Endothelial cell of umbilical vein (primary cell): ENCODE measurements around the gene TBCD. TPM values are rescaled to one million over a fixed set of nuclear protein-coding genes. Genes with fewer than 3 reads are reported as not detected.

Source experiments
- BruUV-seq: library from RNA; stranded (reverse); fragments of 400-500 nt; replicated peaks from 2 replicates; lab custom pipeline; 2021; lab: Mats Ljungman, UMichigan
- CTCF ChIA-PET: fragments of 300-600, 350-600 bp; sonication (Branson Sonifier 250); formaldehyde crosslinking; loops from one replicate; lab custom pipeline; 2021; ENCODE audit warnings: antibody characterized with exemption, inconsistent platforms; lab: Charles Lee
- POLR2A ChIA-PET: fragments of 300-600, 350-600 bp; sonication (Branson Sonifier 250); formaldehyde crosslinking; loops from one replicate; lab custom pipeline; 2021; ENCODE audit warnings: antibody characterized with exemption, inconsistent platforms; lab: Charles Lee
- DNase-seq: peaks from one replicate; pipeline ENCODE4 v3.0.0-alpha.2; 2011; ENCODE audit warnings: low read depth, low spot score
- FAIRE-seq: peaks from 2 replicates; lab custom pipeline; 2011; peaks lifted over from hg19 to GRCh38; lab: Jason Lieb, UNC
- H2AFZ ChIP-seq: 2 replicates; pipeline ENCODE4 v1.6.0; 2012; ENCODE audit warnings: low read depth, low read length, control low read depth, inconsistent platforms
- H3K27ac ChIP-seq: 2 replicates; pipeline ENCODE4 v1.5.1; 2011; ENCODE audit warnings: low read depth, mild to moderate bottlenecking, control low read depth, low read length, moderate library complexity; ENCODE audit not compliant: insufficient read depth
- H3K27me3 ChIP-seq, 2 experiments: 2 replicates each; pipeline versions ENCODE4 v1.6.0 to v1.6.1; 2011; ENCODE audit warnings: low read length in 2 of 2, mixed read lengths in 1 of 2; ENCODE audit not compliant: control insufficient read depth in 2 of 2, insufficient read depth in 2 of 2
- H3K36me3 ChIP-seq, 2 experiments: 2 replicates in 1 of 2; 3 replicates in 1 of 2; pipeline ENCODE4 v1.5.1; 2011; ENCODE audit warnings: low read length in 2 of 2, mild to moderate bottlenecking in 1 of 2, moderate library complexity in 1 of 2; ENCODE audit not compliant: control insufficient read depth in 2 of 2, insufficient read depth in 2 of 2; ENCODE audit errors: extremely low read depth in 1 of 2
- H3K4me1 ChIP-seq: 3 replicates; pipeline ENCODE4 v1.5.1; 2011; ENCODE audit warnings: mild to moderate bottlenecking, low read length; ENCODE audit not compliant: control insufficient read depth, insufficient read depth; ENCODE audit errors: extremely low read depth
- H3K4me2 ChIP-seq: 2 replicates; pipeline ENCODE4 v1.6.1; 2011; ENCODE audit warnings: low read length, control low read depth, mixed read lengths; ENCODE audit not compliant: insufficient read depth
- H3K4me3 ChIP-seq, 3 experiments: fragments of 200-600 bp in 1 of 3; sonication (generic), shearing (Covaris generic) in 1 of 3; replicated peaks in 1 of 3; 2 replicates each; pipeline ENCODE4 v1.5.1; 2011 to 2016; ENCODE audit warnings: control low read depth in 3 of 3, low read length in 3 of 3, mild to moderate bottlenecking in 2 of 3, inconsistent platforms in 1 of 3, low read depth in 1 of 3, moderate library complexity in 1 of 3; ENCODE audit not compliant: insufficient read depth in 1 of 3
- H3K79me2 ChIP-seq: 2 replicates; pipeline ENCODE4 v1.6.0; 2012; ENCODE audit warnings: low read length, inconsistent platforms; ENCODE audit not compliant: control insufficient read depth, insufficient read depth
- H3K9ac ChIP-seq: replicated peaks from 2 replicates; pipeline ENCODE3; 2011; ENCODE audit warnings: low read length, control low read depth; ENCODE audit not compliant: insufficient read depth; ENCODE audit errors: extremely low read depth
- H3K9me1 ChIP-seq: replicated peaks from 3 replicates; pipeline ENCODE4 v1.6.0; 2011; ENCODE audit warnings: mild to moderate bottlenecking, low read length; ENCODE audit not compliant: control insufficient read depth, insufficient read depth; ENCODE audit errors: extremely low read depth
- H3K9me3 ChIP-seq: replicated peaks from 2 replicates; pipeline ENCODE4 v1.5.1; 2012; ENCODE audit warnings: low read length, inconsistent platforms; ENCODE audit not compliant: control insufficient read depth, insufficient read depth
- H4K20me1 ChIP-seq: replicated peaks from 2 replicates; pipeline ENCODE3; 2011; ENCODE audit warnings: mild to moderate bottlenecking, low read length; ENCODE audit not compliant: control insufficient read depth, insufficient read depth; ENCODE audit errors: extremely low read depth
- EZH2 ChIP-seq: IDR thresholded peaks from 2 replicates; pipeline ENCODE4 v1.6.1; 2012; ENCODE audit warnings: borderline replicate concordance, low read depth, mild to moderate bottlenecking, moderate library complexity, low read length, inconsistent platforms; ENCODE audit not compliant: severe bottlenecking
- FOS ChIP-seq: IDR thresholded peaks from 2 replicates; pipeline ENCODE4 v1.6.1; 2011; ENCODE audit warnings: mild to moderate bottlenecking, low read length, moderate library complexity, borderline replicate concordance; ENCODE audit not compliant: insufficient read depth
- GATA2 ChIP-seq: IDR thresholded peaks from 2 replicates; pipeline ENCODE4 v1.7.0; 2011; ENCODE audit warnings: low read depth, mild to moderate bottlenecking, moderate library complexity, mixed read lengths, low read length; ENCODE audit not compliant: insufficient read length, insufficient read depth
- JUN ChIP-seq: IDR thresholded peaks from 2 replicates; pipeline ENCODE4 v1.6.1; 2011; ENCODE audit warnings: borderline replicate concordance, low read depth; ENCODE audit not compliant: insufficient read length, insufficient read depth
- MYC ChIP-seq: IDR thresholded peaks from one replicate; pipeline ENCODE4 v1.6.1; 2011; ENCODE audit warnings: mild to moderate bottlenecking, low read depth, low read length
- POLR2A ChIP-seq: IDR thresholded peaks from 2 replicates; pipeline ENCODE4 v1.6.1; 2012; ENCODE audit warnings: low read depth, mild to moderate bottlenecking, control low read depth, low read length
- POLR2AphosphoS5 ChIP-seq: IDR thresholded peaks from 2 replicates; pipeline ENCODE4 v1.6.1; 2012; ENCODE audit warnings: low read depth, mild to moderate bottlenecking, control low read depth, low read length, moderate library complexity; ENCODE audit not compliant: insufficient read depth
- dilution Hi-C: fragments of 300-500 bp; cut with MboI; formaldehyde crosslinking; loops from one replicate; pipeline ENCODE4 v1.15.0; 2019; ENCODE audit warnings: low sequenced_read_pairs; ENCODE audit not compliant: extremely low pct_ligation_motif_present
- intact Hi-C: fragments of 100-400 bp; cut with micrococcal nuclease; formaldehyde crosslinking; loops from one replicate; pipeline ENCODE4 v1.10.0; 2022
- polyA plus RNA-seq, 4 experiments: library from polyadenylated mRNA; depleted of rRNA in 3 of 4; stranded (reverse) in 3 of 4; unstranded in 1 of 4; fragments of >200 nt; gene quantifications; 2 replicates each; pipeline versions ENCODE4 v1.2.1 to v1.2.3, GENCODE V29; 2011 to 2012; ENCODE audit warnings: missing spikeins in 1 of 4
- total RNA-seq: library from RNA; stranded (reverse); gene quantifications from 2 replicates; pipeline ENCODE4 v1.2.3, GENCODE V29; 2021
- TF ChIP-seq, protein P1 (sequence below): IDR thresholded peaks from 2 replicates; pipeline ENCODE4 v1.6.1; 2011; ENCODE audit not compliant: insufficient read depth, insufficient read length
- TF ChIP-seq, protein P2 (sequence below), 2 donors: IDR thresholded peaks; 1 replicate in 1 of 2; 2 replicates in 1 of 2; pipeline ENCODE4 v1.5.1; 2011; ENCODE audit warnings: low read length in 2 of 2, mild to moderate bottlenecking in 2 of 2, moderate library complexity in 2 of 2, control low read depth in 1 of 2, inconsistent platforms in 1 of 2, low read depth in 1 of 2; ENCODE audit not compliant: insufficient read depth in 1 of 2; ENCODE audit errors: extremely low read depth in 1 of 2

Gene TBCD
- total and polyA plus RNA-seq, 2 donors (not counting 3 experiments of a cell fraction or from before 2014, with no cell fraction given) = 121 to 145 TPM

DNA sequence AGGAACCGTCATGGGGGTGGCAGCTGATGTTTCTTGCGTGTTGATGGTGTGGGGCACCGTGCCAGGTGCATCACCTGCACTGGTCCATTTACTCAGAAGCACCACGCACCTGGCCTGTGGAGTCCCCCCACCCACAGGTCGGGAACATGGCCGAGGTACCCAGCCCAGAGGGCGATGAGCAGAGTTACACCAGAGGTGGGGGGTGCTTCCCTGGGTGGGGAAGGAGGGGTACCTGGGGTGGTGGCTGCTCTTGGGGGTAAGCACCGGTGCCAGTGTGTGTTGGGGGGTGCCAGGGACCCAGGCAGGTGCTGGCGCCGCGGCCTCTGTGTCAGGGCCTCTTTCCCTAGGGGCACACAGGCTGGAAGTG is 92.9 kb downstream of the TBCD start:
- Histone ChIP-seq H3K36me3 (peaks cover 0 to 3% of the 10 kb centered on the region in 2 experiments), H3K27me3 (no peaks in the 10 kb centered on the region), H3K9me3 (no peaks in the 10 kb centered on the region), H3K27ac (peak overlapping the region; percentile 84), H3K4me3 (peak overlapping the region in 2 of 3 experiments; percentile 74 to 95), H3K4me1 (peaks cover 32% of the 10 kb centered on the region), H3K9ac (peak overlapping the region; percentile 7), H4K20me1 (no peaks in the 10 kb centered on the region), H2AFZ (no peak overlapping the region), H3K79me2 (peaks cover 42% of the 10 kb centered on the region), H3K4me2 (peak overlapping the region; percentile 88), H3K9me1 (no peaks in the 10 kb centered on the region)
- TF ChIP-seq GATA2 (no peak), FOS (no peak), MYC (no peak), EZH2 (no peak), JUN (no peak), POLR2A (no peak), POLR2AphosphoS5 (no peak)
- TF ChIP-seq, protein P1, sequence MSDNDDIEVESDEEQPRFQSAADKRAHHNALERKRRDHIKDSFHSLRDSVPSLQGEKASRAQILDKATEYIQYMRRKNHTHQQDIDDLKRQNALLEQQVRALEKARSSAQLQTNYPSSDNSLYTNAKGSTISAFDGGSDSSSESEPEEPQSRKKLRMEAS = no peak
- TF ChIP-seq, protein P2, sequence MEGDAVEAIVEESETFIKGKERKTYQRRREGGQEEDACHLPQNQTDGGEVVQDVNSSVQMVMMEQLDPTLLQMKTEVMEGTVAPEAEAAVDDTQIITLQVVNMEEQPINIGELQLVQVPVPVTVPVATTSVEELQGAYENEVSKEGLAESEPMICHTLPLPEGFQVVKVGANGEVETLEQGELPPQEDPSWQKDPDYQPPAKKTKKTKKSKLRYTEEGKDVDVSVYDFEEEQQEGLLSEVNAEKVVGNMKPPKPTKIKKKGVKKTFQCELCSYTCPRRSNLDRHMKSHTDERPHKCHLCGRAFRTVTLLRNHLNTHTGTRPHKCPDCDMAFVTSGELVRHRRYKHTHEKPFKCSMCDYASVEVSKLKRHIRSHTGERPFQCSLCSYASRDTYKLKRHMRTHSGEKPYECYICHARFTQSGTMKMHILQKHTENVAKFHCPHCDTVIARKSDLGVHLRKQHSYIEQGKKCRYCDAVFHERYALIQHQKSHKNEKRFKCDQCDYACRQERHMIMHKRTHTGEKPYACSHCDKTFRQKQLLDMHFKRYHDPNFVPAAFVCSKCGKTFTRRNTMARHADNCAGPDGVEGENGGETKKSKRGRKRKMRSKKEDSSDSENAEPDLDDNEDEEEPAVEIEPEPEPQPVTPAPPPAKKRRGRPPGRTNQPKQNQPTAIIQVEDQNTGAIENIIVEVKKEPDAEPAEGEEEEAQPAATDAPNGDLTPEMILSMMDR (IDR thresholded peaks at IDR 0.05; ENCODE audit: extremely low read depth in 1 of 2, insufficient read depth in 1 of 2, low read depth in 1 of 2, low read length in 2 of 2) = no peak
- BruUV-seq = TSS peak; percentile 69
- POLR2A ChIA-PET = interaction anchor here (0.6 to 1.5 kb wide), 4 partner anchors 19 to 216 kb away, joined by 3 to 4 read pairs (median 3); no protein-coding TSS in a partner anchor
- CTCF ChIA-PET = interaction anchor here (0.7 to 3.6 kb wide), 11 partner anchors 8 to 260 kb away, joined by 3 to 35 read pairs (median 4); no protein-coding TSS in a partner anchor
- intact Hi-C loops = loop anchor here (1.0 to 10.0 kb wide), 10 partner anchors 16 to 390 kb away; partner anchors contain the start of genes CYBC1 and NARF
- FAIRE-seq = no peak
- no peak for DNase-seq
- dilution Hi-C loops = no loop called here
